COLO668 (cell line): ENCODE measurements around the gene SGPP2.

ENCODE experiments used
- DNase-seq: peaks from one replicate; lab custom pipeline; 2025; ENCODE audit not compliant: unreplicated experiment; lab: John Stamatoyannopoulos, UW

The SGPP2 gene

GRCh38 chr2:222459983-222460382, 35.6 kb downstream of the SGPP2 start:
- DNase-seq = no peak

- DNase-seq = no peak
These were observed 41.4 kb downstream of the SGPP2 start for GRCh38 chr2:222465746-222466145.

GRCh38 chr2:222468346-222468745, 44.0 kb downstream of the SGPP2 start:
- peak; percentile 14 for DNase-seq

GRCh38 chr2:222470802-222471468, 46.6 kb downstream of the SGPP2 start:
- DNase-seq = no peak

GRCh38 chr2:222477962-222478608, 53.7 kb downstream of the SGPP2 start:
- no peak for DNase-seq

GRCh38 chr2:222479859-222480258, 55.5 kb downstream of the SGPP2 start:
- DNase-seq = no peak

- no peak for DNase-seq
These were observed 56.2 kb downstream of the SGPP2 start for GRCh38 chr2:222480497-222480896.

- no peak for DNase-seq
These were observed 57.6 kb downstream of the SGPP2 start for GRCh38 chr2:222481941-222482340.

- peak; percentile 35 for DNase-seq
These were observed 59.2 kb downstream of the SGPP2 start for GRCh38 chr2:222483513-222484039.

GRCh38 chr2:222485367-222486211, 61.2 kb downstream of the SGPP2 start:
- no peak for DNase-seq

GRCh38 chr2:222490131-222490530, 65.8 kb downstream of the SGPP2 start:
- DNase-seq = no peak

- DNase-seq = no peak
These were observed 68.3 kb downstream of the SGPP2 start for GRCh38 chr2:222492683-222493082.

- no peak for DNase-seq
These were observed 69.9 kb downstream of the SGPP2 start for GRCh38 chr2:222494104-222494739.

- no peak for DNase-seq
These were observed 71.0 kb downstream of the SGPP2 start for GRCh38 chr2:222495388-222495787.

- no peak for DNase-seq
These were observed 74.9 kb downstream of the SGPP2 start for GRCh38 chr2:222499226-222499625.

GRCh38 chr2:222504191-222504590, 79.8 kb downstream of the SGPP2 start:
- no peak for DNase-seq

GRCh38 chr2:222504719-222505118, 80.4 kb downstream of the SGPP2 start:
- no peak for DNase-seq

- DNase-seq = no peak
These were observed 82.0 kb downstream of the SGPP2 start for GRCh38 chr2:222506230-222506935.

- no peak for DNase-seq
These were observed 90.6 kb downstream of the SGPP2 start for GRCh38 chr2:222514901-222515300.

- DNase-seq = no peak
These were observed 94.4 kb downstream of the SGPP2 start for GRCh38 chr2:222518570-222519381.
